SHP77 (cell line): ENCODE results near the gene PHAF1.

ENCODE experiments used
- DNase-seq, 2 experiments: peaks; one replicate each; lab custom pipeline; 2025; lab: John Stamatoyannopoulos, UW

The PHAF1 gene

GRCh38 chr16:67109407-67110135, at the start of gene PHAF1:
TSS of gene PHAF1 (plus strand) at chr16:67109941. CDS start at chr16:67110176, 235 bp downstream.
- peak; percentile 76 to 80 for DNase-seq

- DNase-seq = no peak
Observed at GRCh38 chr16:67063008-67063407, 46.7 kb upstream of the PHAF1 start.

- DNase-seq = no peak
Observed at GRCh38 chr16:67068212-67068753, 41.5 kb upstream of the PHAF1 start.

- DNase-seq = no peak
Observed at GRCh38 chr16:67071476-67072048, 38.2 kb upstream of the PHAF1 start.

GRCh38 chr16:67075331-67075730, 34.4 kb upstream of the PHAF1 start:
- no peak for DNase-seq

GRCh38 chr16:67077871-67078270, 31.9 kb upstream of the PHAF1 start:
- DNase-seq = no peak

GRCh38 chr16:67082100-67082499, 27.6 kb upstream of the PHAF1 start:
- no peak for DNase-seq

GRCh38 chr16:67082891-67083290, 26.9 kb upstream of the PHAF1 start:
- no peak for DNase-seq

- DNase-seq = no peak
Observed at GRCh38 chr16:67084345-67085028, 25.3 kb upstream of the PHAF1 start.

- no peak for DNase-seq
Observed at GRCh38 chr16:67086822-67087221, 22.9 kb upstream of the PHAF1 start.

- DNase-seq = no peak
Observed at GRCh38 chr16:67087291-67087690, 22.4 kb upstream of the PHAF1 start.

- DNase-seq = no peak
Observed at GRCh38 chr16:67087803-67088202, 21.9 kb upstream of the PHAF1 start.

GRCh38 chr16:67088551-67088950, 21.2 kb upstream of the PHAF1 start:
- DNase-seq = no peak

- no peak for DNase-seq
Observed at GRCh38 chr16:67089101-67089500, 20.6 kb upstream of the PHAF1 start.

- DNase-seq = no peak
Observed at GRCh38 chr16:67091906-67092566, 17.7 kb upstream of the PHAF1 start.

- DNase-seq = no peak
Observed at GRCh38 chr16:67093098-67093726, 16.5 kb upstream of the PHAF1 start.

GRCh38 chr16:67098599-67098998, 11.1 kb upstream of the PHAF1 start:
- no peak for DNase-seq

- no peak for DNase-seq
Observed at GRCh38 chr16:67100569-67101310, 9.0 kb upstream of the PHAF1 start.

- no peak for DNase-seq
Observed at GRCh38 chr16:67101311-67102082, 8.2 kb upstream of the PHAF1 start.

- DNase-seq = peak in 1 of 2 experiments; percentile 1
Observed at GRCh38 chr16:67104061-67104460, 5.7 kb upstream of the PHAF1 start.
